ENCODE data around the gene TBC1D1.

DNA sequence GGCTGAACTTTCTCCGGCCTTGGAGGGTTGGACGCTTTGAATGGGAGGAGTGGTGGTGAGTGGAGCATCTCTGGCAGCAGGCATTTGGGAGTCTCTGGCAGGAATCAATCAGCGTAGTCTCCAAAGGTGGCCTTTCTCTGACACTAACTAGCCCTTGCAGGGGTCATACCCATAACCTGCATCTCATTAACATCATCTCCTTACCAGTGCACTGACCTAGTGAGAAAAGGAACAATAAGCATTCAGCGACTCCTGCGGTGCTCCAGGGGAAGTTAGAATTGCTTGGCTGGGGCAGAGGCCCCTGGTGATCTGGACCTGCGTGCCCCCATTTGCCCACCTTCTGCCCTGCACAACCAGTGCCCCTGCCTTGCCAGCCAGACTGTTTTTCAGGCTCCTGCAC lies 231.2 kb downstream of the TBC1D1 start:
- TF ChIP-seq FOXP2 (optimal IDR thresholded peaks at IDR 0.05; ENCODE audit: borderline replicate concordance, extremely low read depth, extremely low read length, insufficient read depth) (no peak), SIN3A (IDR thresholded peaks at IDR 0.05; ENCODE audit: borderline replicate concordance, insufficient read depth, low read length) (no peak)
